HEK293 (cell line): ENCODE data around the gene RIPOR3.

Source experiments
- BCL11A ChIP-seq: fragments of 450-650 bp; formaldehyde crosslinking; IDR thresholded peaks from 2 replicates; pipeline ENCODE4 v1.5.1; 2016; ENCODE audit warnings: low read depth, missing biosample characterization, missing genetic modification characterization
- GLI4 ChIP-seq: fragments of 450-650 bp; formaldehyde crosslinking; IDR thresholded peaks from 2 replicates; pipeline ENCODE4 v1.5.1; 2016; ENCODE audit warnings: missing biosample characterization, missing genetic modification characterization
- HOXD13 ChIP-seq: sonication (generic); formaldehyde crosslinking; IDR thresholded peaks from 2 replicates; pipeline ENCODE4 v1.8.0; 2022; ENCODE audit warnings: missing genetic modification reagents, borderline replicate concordance
- KLF10 ChIP-seq: fragments of 450-650 bp; IDR thresholded peaks from 2 replicates; pipeline ENCODE4 v1.5.1; 2018; ENCODE audit warnings: missing biosample characterization, mild to moderate bottlenecking, missing genetic modification characterization
- KLF9 ChIP-seq: fragments of 450-650 bp; formaldehyde crosslinking; IDR thresholded peaks from 2 replicates; pipeline ENCODE4 v1.5.1; 2016; ENCODE audit warnings: missing biosample characterization, missing genetic modification characterization, low read depth
- PRDM1 ChIP-seq: fragments of 450-650 bp; formaldehyde crosslinking; IDR thresholded peaks from 2 replicates; pipeline ENCODE4; 2016; ENCODE audit warnings: missing biosample characterization, missing genetic modification characterization
- SALL2 ChIP-seq: fragments of 450-650 bp; formaldehyde crosslinking; IDR thresholded peaks from 2 replicates; pipeline ENCODE4 v1.5.0; 2017; ENCODE audit warnings: missing biosample characterization, mild to moderate bottlenecking, missing genetic modification characterization, borderline replicate concordance
- ZNF133 ChIP-seq: fragments of 450-650 bp; formaldehyde crosslinking; IDR thresholded peaks from 2 replicates; pipeline ENCODE4 v1.5.1; 2016; ENCODE audit warnings: missing biosample characterization, missing genetic modification characterization
- ZNF138 ChIP-seq: fragments of 450-650 bp; formaldehyde crosslinking; IDR thresholded peaks from 2 replicates; pipeline ENCODE4 v1.5.1; 2016; ENCODE audit warnings: missing biosample characterization, missing genetic modification characterization, borderline replicate concordance
- ZNF155 ChIP-seq: fragments of 450-650 bp; formaldehyde crosslinking; IDR thresholded peaks from 2 replicates; pipeline ENCODE4 v1.5.1; 2016; ENCODE audit warnings: missing biosample characterization, missing genetic modification characterization
- ZNF19 ChIP-seq: fragments of 450-650 bp; formaldehyde crosslinking; IDR thresholded peaks from 2 replicates; pipeline ENCODE4; 2016; ENCODE audit warnings: missing biosample characterization, missing genetic modification characterization, low read depth
- ZNF211 ChIP-seq: fragments of 450-650 bp; formaldehyde crosslinking; IDR thresholded peaks from 2 replicates; pipeline ENCODE4 v1.5.1; 2016; ENCODE audit warnings: low read depth, missing biosample characterization, missing genetic modification characterization
- ZNF223 ChIP-seq: fragments of 450-650 bp; formaldehyde crosslinking; IDR thresholded peaks from 2 replicates; pipeline ENCODE4 v1.5.1; 2016; ENCODE audit warnings: missing biosample characterization, missing genetic modification characterization
- ZNF24 ChIP-seq: fragments of 450-650 bp; formaldehyde crosslinking; IDR thresholded peaks from 2 replicates; pipeline ENCODE4 v1.5.1; 2016; ENCODE audit warnings: missing biosample characterization, missing genetic modification characterization
- ZNF280D ChIP-seq: fragments of 450-650 bp; formaldehyde crosslinking; IDR thresholded peaks from 2 replicates; pipeline ENCODE4 v1.5.1; 2016; ENCODE audit warnings: missing biosample characterization, missing genetic modification characterization
- ZNF335 ChIP-seq: fragments of 450-650 bp; formaldehyde crosslinking; conservative IDR thresholded peaks from 2 replicates; pipeline ENCODE4 v1.5.1; 2016; ENCODE audit warnings: missing biosample characterization, missing genetic modification characterization
- ZNF350 ChIP-seq: fragments of 450-650 bp; formaldehyde crosslinking; IDR thresholded peaks from 2 replicates; pipeline ENCODE4 v1.5.0; 2017; ENCODE audit warnings: missing biosample characterization, mild to moderate bottlenecking, missing genetic modification characterization
- ZNF514 ChIP-seq: fragments of 450-650 bp; formaldehyde crosslinking; IDR thresholded peaks from 2 replicates; pipeline ENCODE4 v1.5.1; 2016; ENCODE audit warnings: missing biosample characterization, missing genetic modification characterization
- ZNF544 ChIP-seq: fragments of 450-650 bp; formaldehyde crosslinking; IDR thresholded peaks from 2 replicates; pipeline ENCODE4 v1.5.0; 2017; ENCODE audit warnings: missing biosample characterization, missing genetic modification characterization
- ZNF600 ChIP-seq: fragments of 450-650 bp; formaldehyde crosslinking; IDR thresholded peaks from 2 replicates; pipeline ENCODE4 v1.5.1; 2016; ENCODE audit warnings: missing biosample characterization, missing genetic modification characterization
- ZNF621 ChIP-seq: fragments of 450-650 bp; formaldehyde crosslinking; IDR thresholded peaks from 2 replicates; pipeline ENCODE4 v1.5.1; 2017; ENCODE audit warnings: missing biosample characterization, missing genetic modification characterization
- ZNF629 ChIP-seq: fragments of 450-650 bp; formaldehyde crosslinking; IDR thresholded peaks from 2 replicates; pipeline ENCODE4 v1.5.1; 2017; ENCODE audit warnings: missing biosample characterization, missing genetic modification characterization
- ZNF658 ChIP-seq: fragments of 450-650 bp; formaldehyde crosslinking; IDR thresholded peaks from 2 replicates; pipeline ENCODE4; 2016; ENCODE audit warnings: missing biosample characterization, missing genetic modification characterization
- ZNF768 ChIP-seq: fragments of 450-650 bp; formaldehyde crosslinking; IDR thresholded peaks from 2 replicates; pipeline ENCODE4 v1.5.1; 2018; ENCODE audit warnings: missing biosample characterization, mild to moderate bottlenecking, missing genetic modification characterization
- ZNF792 ChIP-seq: fragments of 450-650 bp; formaldehyde crosslinking; IDR thresholded peaks from 2 replicates; pipeline ENCODE4 v1.5.1; 2016; ENCODE audit warnings: missing biosample characterization, missing genetic modification characterization
- ZSCAN16 ChIP-seq: fragments of 450-650 bp; formaldehyde crosslinking; IDR thresholded peaks from 2 replicates; pipeline ENCODE4 v1.5.1; 2016; ENCODE audit warnings: missing biosample characterization, missing genetic modification characterization
- ZSCAN23 ChIP-seq: fragments of 450-650 bp; formaldehyde crosslinking; IDR thresholded peaks from 2 replicates; pipeline ENCODE4 v1.5.1; 2016; ENCODE audit warnings: missing biosample characterization, missing genetic modification characterization
- ZXDB ChIP-seq: fragments of 450-650 bp; formaldehyde crosslinking; IDR thresholded peaks from 2 replicates; pipeline ENCODE4 v1.5.1; 2016; ENCODE audit warnings: missing biosample characterization, missing genetic modification characterization
- TF ChIP-seq, protein P1 (sequence below): fragments of 450-650 bp; formaldehyde crosslinking; IDR thresholded peaks from 2 replicates; pipeline ENCODE4 v1.5.1; 2017; ENCODE audit warnings: missing biosample characterization, missing genetic modification characterization
- TF ChIP-seq, protein P2 (sequence below): fragments of 450-650 bp; formaldehyde crosslinking; IDR thresholded peaks from 2 replicates; pipeline ENCODE4 v1.5.1; 2016; ENCODE audit warnings: missing biosample characterization, missing genetic modification characterization
- TF ChIP-seq, protein P3 (sequence below): fragments of 450-650 bp; formaldehyde crosslinking; IDR thresholded peaks from 2 replicates; pipeline ENCODE4 v1.5.1; 2016; ENCODE audit warnings: missing biosample characterization, missing genetic modification characterization
- TF ChIP-seq, protein P4 (sequence below): fragments of 450-650 bp; formaldehyde crosslinking; IDR thresholded peaks from 2 replicates; pipeline ENCODE4 v1.5.1; 2016; ENCODE audit warnings: missing biosample characterization, missing genetic modification characterization

RIPOR3 gene

DNA sequence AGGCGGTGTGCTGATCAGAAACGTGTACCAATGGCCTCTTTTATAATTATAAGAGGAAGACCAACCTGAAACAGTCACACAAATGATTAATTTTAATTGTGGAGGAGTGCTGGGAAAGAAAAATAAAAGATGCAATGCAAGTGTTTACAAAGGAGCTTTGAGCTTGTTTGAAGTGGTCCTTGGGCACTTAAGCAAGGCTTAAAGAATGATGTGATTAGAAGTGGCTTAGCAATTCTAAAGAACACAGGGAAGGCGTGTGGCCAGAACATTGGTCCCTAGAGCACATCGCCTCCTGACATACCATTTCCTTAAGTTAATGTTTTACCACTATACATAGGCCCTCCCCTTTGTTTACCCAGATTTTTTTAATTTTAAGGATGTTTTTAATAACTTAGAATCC lies 155.0 kb downstream of the RIPOR3 start (continued):
- TF ChIP-seq, protein P1, sequence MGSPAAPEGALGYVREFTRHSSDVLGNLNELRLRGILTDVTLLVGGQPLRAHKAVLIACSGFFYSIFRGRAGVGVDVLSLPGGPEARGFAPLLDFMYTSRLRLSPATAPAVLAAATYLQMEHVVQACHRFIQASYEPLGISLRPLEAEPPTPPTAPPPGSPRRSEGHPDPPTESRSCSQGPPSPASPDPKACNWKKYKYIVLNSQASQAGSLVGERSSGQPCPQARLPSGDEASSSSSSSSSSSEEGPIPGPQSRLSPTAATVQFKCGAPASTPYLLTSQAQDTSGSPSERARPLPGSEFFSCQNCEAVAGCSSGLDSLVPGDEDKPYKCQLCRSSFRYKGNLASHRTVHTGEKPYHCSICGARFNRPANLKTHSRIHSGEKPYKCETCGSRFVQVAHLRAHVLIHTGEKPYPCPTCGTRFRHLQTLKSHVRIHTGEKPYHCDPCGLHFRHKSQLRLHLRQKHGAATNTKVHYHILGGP (tag by site-specific recombination): no peak
- no peak for TF ChIP-seq ZNF621 (tag by site-specific recombination)
- TF ChIP-seq ZNF133 (tag by site-specific recombination): no peak
- TF ChIP-seq, protein P2, sequence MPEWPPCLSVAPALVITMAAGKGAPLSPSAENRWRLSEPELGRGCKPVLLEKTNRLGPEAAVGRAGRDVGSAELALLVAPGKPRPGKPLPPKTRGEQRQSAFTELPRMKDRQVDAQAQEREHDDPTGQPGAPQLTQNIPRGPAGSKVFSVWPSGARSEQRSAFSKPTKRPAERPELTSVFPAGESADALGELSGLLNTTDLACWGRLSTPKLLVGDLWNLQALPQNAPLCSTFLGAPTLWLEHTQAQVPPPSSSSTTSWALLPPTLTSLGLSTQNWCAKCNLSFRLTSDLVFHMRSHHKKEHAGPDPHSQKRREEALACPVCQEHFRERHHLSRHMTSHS (tag by site-specific recombination): no peak
- peak; percentile 51; the same call in 1 of the 2 replicates for TF ChIP-seq KLF10
- no peak for TF ChIP-seq ZNF350 (tag by site-specific recombination)
- no peak for TF ChIP-seq ZNF768 (tag by site-specific recombination)
- TF ChIP-seq ZNF280D: no peak
- TF ChIP-seq ZXDB (tag by site-specific recombination): peak; percentile 44; the same call in 1 of the 2 replicates
- TF ChIP-seq ZSCAN23 (tag by site-specific recombination): 0 out of 2 replicates have a peak, but pooled peaks have one; percentile 52
- TF ChIP-seq ZNF155 (tag by site-specific recombination): no peak
- TF ChIP-seq ZNF629: peak; percentile 72
- no peak for TF ChIP-seq ZNF211
- no peak for TF ChIP-seq ZNF544 (tag by site-specific recombination)
- no peak for TF ChIP-seq ZNF658 (tag by site-specific recombination)
- no peak for TF ChIP-seq SALL2 (tag by site-specific recombination)
- no peak for TF ChIP-seq PRDM1 (tag by site-specific recombination)
- no peak for TF ChIP-seq HOXD13
- TF ChIP-seq ZNF138 (tag by site-specific recombination): no peak
- no peak for TF ChIP-seq ZNF335 (tag by site-specific recombination)
- no peak for TF ChIP-seq ZNF223 (tag by site-specific recombination)
- TF ChIP-seq ZNF600 (tag by site-specific recombination): peak; percentile 63
- TF ChIP-seq BCL11A (tag by site-specific recombination): no peak
- TF ChIP-seq ZSCAN16 (tag by site-specific recombination): no peak
- no peak for TF ChIP-seq ZNF24 (tag by site-specific recombination)
- TF ChIP-seq ZNF514 (tag by site-specific recombination): no peak
- no peak for TF ChIP-seq GLI4 (tag by site-specific recombination)
- TF ChIP-seq, protein P3, sequence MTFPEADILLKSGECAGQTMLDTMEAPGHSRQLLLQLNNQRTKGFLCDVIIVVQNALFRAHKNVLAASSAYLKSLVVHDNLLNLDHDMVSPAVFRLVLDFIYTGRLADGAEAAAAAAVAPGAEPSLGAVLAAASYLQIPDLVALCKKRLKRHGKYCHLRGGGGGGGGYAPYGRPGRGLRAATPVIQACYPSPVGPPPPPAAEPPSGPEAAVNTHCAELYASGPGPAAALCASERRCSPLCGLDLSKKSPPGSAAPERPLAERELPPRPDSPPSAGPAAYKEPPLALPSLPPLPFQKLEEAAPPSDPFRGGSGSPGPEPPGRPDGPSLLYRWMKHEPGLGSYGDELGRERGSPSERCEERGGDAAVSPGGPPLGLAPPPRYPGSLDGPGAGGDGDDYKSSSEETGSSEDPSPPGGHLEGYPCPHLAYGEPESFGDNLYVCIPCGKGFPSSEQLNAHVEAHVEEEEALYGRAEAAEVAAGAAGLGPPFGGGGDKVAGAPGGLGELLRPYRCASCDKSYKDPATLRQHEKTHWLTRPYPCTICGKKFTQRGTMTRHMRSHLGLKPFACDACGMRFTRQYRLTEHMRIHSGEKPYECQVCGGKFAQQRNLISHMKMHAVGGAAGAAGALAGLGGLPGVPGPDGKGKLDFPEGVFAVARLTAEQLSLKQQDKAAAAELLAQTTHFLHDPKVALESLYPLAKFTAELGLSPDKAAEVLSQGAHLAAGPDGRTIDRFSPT: no peak
- TF ChIP-seq ZNF792 (tag by site-specific recombination): no peak
- TF ChIP-seq, protein P4, sequence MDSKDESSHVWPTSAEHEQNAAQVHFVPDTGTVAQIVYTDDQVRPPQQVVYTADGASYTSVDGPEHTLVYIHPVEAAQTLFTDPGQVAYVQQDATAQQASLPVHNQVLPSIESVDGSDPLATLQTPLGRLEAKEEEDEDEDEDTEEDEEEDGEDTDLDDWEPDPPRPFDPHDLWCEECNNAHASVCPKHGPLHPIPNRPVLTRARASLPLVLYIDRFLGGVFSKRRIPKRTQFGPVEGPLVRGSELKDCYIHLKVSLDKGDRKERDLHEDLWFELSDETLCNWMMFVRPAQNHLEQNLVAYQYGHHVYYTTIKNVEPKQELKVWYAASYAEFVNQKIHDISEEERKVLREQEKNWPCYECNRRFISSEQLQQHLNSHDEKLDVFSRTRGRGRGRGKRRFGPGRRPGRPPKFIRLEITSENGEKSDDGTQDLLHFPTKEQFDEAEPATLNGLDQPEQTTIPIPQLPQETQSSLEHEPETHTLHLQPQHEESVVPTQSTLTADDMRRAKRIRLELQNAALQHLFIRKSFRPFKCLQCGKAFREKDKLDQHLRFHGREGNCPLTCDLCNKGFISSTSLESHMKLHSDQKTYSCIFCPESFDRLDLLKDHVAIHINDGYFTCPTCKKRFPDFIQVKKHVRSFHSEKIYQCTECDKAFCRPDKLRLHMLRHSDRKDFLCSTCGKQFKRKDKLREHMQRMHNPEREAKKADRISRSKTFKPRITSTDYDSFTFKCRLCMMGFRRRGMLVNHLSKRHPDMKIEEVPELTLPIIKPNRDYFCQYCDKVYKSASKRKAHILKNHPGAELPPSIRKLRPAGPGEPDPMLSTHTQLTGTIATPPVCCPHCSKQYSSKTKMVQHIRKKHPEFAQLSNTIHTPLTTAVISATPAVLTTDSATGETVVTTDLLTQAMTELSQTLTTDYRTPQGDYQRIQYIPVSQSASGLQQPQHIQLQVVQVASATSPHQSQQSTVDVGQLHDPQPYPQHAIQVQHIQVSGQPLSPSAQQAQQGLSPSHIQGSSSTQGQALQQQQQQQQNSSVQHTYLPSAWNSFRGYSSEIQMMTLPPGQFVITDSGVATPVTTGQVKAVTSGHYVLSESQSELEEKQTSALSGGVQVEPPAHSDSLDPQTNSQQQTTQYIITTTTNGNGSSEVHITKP (tag by site-specific recombination): no peak
- TF ChIP-seq ZNF19: no peak
- TF ChIP-seq KLF9: no peak
